GM12801 (cell line): ENCODE data around the gene C16orf92.

Experiments
- CTCF ChIP-seq: IDR thresholded peaks from one replicate; pipeline ENCODE4 v1.5.1; 2011; ENCODE audit warnings: control low read depth; ENCODE audit not compliant: insufficient read length; ENCODE audit errors: extremely low read depth

Gene C16orf92, protein sequence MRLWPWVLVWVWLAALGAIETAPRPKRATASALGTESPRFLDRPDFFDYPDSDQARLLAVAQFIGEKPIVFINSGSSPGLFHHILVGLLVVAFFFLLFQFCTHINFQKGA

GRCh38 chr16:30022887-30023286, at the start of gene C16orf92:
C16orf92 (plus strand) TSS chr16:30023198; CDS start chr16:30023341, 143 bp downstream.
- TF ChIP-seq CTCF: no peak

- no peak for TF ChIP-seq CTCF
These were observed 49.4 kb upstream of the C16orf92 start, which contains the start of gene TAOK2 for GRCh38 chr16:29973384-29974246. TAOK2 (plus strand) TSS chr16:29973868; CDS start chr16:29977773, 3,905 bp downstream.

DNA sequence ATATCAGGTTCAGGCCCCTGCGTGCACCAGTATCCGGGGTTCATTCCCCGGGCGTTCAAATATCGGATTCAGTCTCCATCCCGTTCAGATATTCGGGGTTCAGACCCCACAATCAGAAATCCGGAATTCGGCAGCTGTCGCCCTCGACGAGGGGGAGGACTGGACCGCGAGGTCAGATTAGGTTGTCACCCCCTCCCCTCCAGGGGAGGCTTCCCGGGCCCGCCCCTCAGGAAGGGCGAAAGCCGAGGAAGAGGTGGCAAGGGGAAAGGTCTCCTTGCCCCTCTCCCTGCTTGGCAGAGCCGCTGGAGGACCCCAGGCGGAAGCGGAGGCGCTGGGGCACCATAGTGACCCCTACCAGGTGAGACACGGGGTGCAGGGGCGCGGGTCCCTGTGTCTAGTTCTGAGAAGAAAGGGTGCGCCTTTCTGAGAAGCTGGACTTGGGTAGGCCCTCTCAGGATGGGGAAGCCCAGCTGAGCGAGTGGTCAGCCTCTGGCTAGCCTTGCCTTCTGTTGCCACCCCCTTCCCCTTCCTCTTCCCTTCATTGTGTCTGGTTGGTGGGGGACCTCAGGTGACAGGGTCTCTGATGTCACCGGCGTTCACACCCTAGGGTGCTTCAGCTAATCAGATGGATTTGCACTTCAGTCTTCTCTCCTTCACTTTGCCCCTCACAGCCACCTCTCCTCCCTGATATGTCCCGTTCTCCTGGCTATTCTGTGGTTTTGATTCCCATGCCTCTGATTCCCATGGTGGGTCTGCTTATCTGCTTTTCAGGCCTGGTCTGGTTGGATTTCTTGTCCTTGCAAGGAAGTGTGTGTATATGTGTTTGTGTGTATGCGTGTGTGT, 48.5 kb upstream of the C16orf92 start:
- no peak for TF ChIP-seq CTCF

DNA sequence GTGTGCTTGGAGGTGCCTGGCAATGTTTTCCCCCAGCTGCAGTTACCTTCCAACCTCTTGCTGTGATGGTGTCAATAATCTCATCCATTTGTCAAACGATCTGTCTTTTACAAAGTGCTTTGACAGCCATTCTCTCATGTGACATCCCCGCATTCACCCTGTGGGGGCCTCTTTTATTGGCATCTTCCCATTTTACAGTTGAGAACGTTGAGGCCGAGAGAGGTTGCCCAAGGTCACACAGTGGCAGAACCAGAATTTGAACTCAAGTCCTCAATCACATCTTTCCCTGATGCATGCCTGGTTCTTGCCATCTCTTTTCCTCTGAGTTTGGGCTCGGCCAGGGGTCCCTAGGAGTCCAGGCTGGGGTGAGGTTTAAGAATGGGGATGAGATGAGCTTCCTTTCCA, 47.9 kb upstream of the C16orf92 start:
- no peak for TF ChIP-seq CTCF

- no peak for TF ChIP-seq CTCF
These were observed 47.0 kb upstream of the C16orf92 start for GRCh38 chr16:29975811-29976511.

GRCh38 chr16:29977063-29977825, 45.8 kb upstream of the C16orf92 start:
- TF ChIP-seq CTCF: no peak
